ENCODE data around the gene DEFB126.
"Not testable (repeated sequence)": the region's sequence is repeated elsewhere in the genome, so short reads cannot be mapped to it uniquely, and the experiment has no call there.

Gene DEFB126

GRCh38 chr20:142290-142689, at the start of gene DEFB126:
DEFB126 (plus strand) TSS chr20:142590; CDS start chr20:142629, 39 bp downstream.
- no peak for DNase-seq (ENCODE audit: low read depth in 3 of 3, low spot score in 1 of 3)

- DNase-seq (ENCODE audit: low read depth in 3 of 3, low spot score in 1 of 3), result no peak
Observed at GRCh38 chr20:93641-94040, 48.7 kb upstream of the DEFB126 start.

- DNase-seq (ENCODE audit: low read depth in 3 of 3, low spot score in 1 of 3), result no peak
Observed at GRCh38 chr20:95215-95614, 47.2 kb upstream of the DEFB126 start.

GRCh38 chr20:97691-98090, 44.7 kb upstream of the DEFB126 start:
- not testable (repeated sequence) for DNase-seq (ENCODE audit: low read depth in 3 of 3, low spot score in 1 of 3)

- no peak for DNase-seq (ENCODE audit: low read depth in 3 of 3, low spot score in 1 of 3)
Observed at GRCh38 chr20:101975-102374, 40.4 kb upstream of the DEFB126 start.

GRCh38 chr20:103456-103855, 38.9 kb upstream of the DEFB126 start:
- DNase-seq (ENCODE audit: low read depth in 3 of 3, low spot score in 1 of 3), result no peak

- DNase-seq (ENCODE audit: low read depth in 3 of 3, low spot score in 1 of 3), result no peak
Observed at GRCh38 chr20:112396-112795, 30.0 kb upstream of the DEFB126 start.

GRCh38 chr20:117518-117917, 24.9 kb upstream of the DEFB126 start:
- DNase-seq (ENCODE audit: low read depth in 3 of 3, low spot score in 1 of 3), result no peak

- not testable (repeated sequence) for DNase-seq (ENCODE audit: low read depth in 3 of 3, low spot score in 1 of 3)
Observed at GRCh38 chr20:129786-130323, 12.5 kb upstream of the DEFB126 start.

GRCh38 chr20:137668-138490, 4.5 kb upstream of the DEFB126 start:
- no peak for DNase-seq (ENCODE audit: low read depth in 3 of 3, low spot score in 1 of 3)

GRCh38 chr20:145877-146276, 3.5 kb downstream of the DEFB126 start:
- no peak for DNase-seq (ENCODE audit: low read depth in 3 of 3, low spot score in 1 of 3)

GRCh38 chr20:152131-152530, 9.7 kb downstream of the DEFB126 start:
- DNase-seq (ENCODE audit: low read depth in 3 of 3, low spot score in 1 of 3), result no peak

- DNase-seq (ENCODE audit: low read depth in 3 of 3, low spot score in 1 of 3), result no peak
Observed at GRCh38 chr20:157154-157553, 14.8 kb downstream of the DEFB126 start, which contains the start of gene DEFB127. DEFB127 (plus strand) TSS chr20:157454; CDS start chr20:157545, 91 bp downstream.

GRCh38 chr20:164618-165017, 22.2 kb downstream of the DEFB126 start:
- no peak for DNase-seq (ENCODE audit: low read depth in 3 of 3, low spot score in 1 of 3)

GRCh38 chr20:168876-169275, 26.5 kb downstream of the DEFB126 start:
- DNase-seq (ENCODE audit: low read depth in 3 of 3, low spot score in 1 of 3), result no peak

- no peak for DNase-seq (ENCODE audit: low read depth in 3 of 3, low spot score in 1 of 3)
Observed at GRCh38 chr20:184288-184687, 41.9 kb downstream of the DEFB126 start.

GRCh38 chr20:187733-188132, 45.3 kb downstream of the DEFB126 start:
- DNase-seq (ENCODE audit: low read depth in 3 of 3, low spot score in 1 of 3), result no peak

GRCh38 chr20:189611-190010, 47.2 kb downstream of the DEFB126 start, which contains the start of gene DEFB128:
DEFB128 (minus strand) TSS chr20:189711; CDS start chr20:189623, 88 bp downstream.
- DNase-seq (ENCODE audit: low read depth in 3 of 3, low spot score in 1 of 3), result no peak

Data from stimulated activated CD4-positive, alpha-beta T cell treated with anti-CD3 and anti-CD28 coated beads, TNF-alpha, amount 100 ng/mL, for 1 hour (primary cell).